ENCODE data around the gene AIMP1.

The AIMP1 gene

GRCh38 chr4:106373026-106373425 is 56.7 kb downstream of the AIMP1 start:
- Histone ChIP-seq H3K79me2 (ENCODE audit: insufficient read depth, low read length) (no peaks in the 10 kb centered on the region), H3K36me3 (ENCODE audit: insufficient read depth, low read length) (no peaks in the 10 kb centered on the region), H3K4me3 (ENCODE audit: low read depth in 1 of 2, low read length in 2 of 2) (no peak overlapping the region), H4K20me1 (ENCODE audit: insufficient read depth, low read length) (no peaks in the 10 kb centered on the region), H3K27me3 (ENCODE audit: insufficient read depth, low read length, poor library complexity) (peaks cover 6% of the 10 kb centered on the region), H3K9ac (ENCODE audit: low read depth, low read length) (no peak overlapping the region), H3K4me1 (ENCODE audit: insufficient read depth, low read length) (no peaks in the 10 kb centered on the region), H3K9me3 (ENCODE audit: insufficient read depth, low read length, severe bottlenecking) (no peaks in the 10 kb centered on the region), H3K27ac (ENCODE audit: low read length) (no peak overlapping the region), H3K4me2 (ENCODE audit: insufficient read depth, low read length) (no peak overlapping the region), H2AFZ (ENCODE audit: low read depth, low read length) (no peak overlapping the region)
- ATAC-seq (ENCODE audit: insufficient read depth, low read depth) (no peak), DNase-seq (no peak)
- TF ChIP-seq EZH2 (IDR thresholded peaks at IDR 0.05; ENCODE audit: borderline replicate concordance, low read depth, low read length, severe bottlenecking): no peak
- no peak for TF ChIP-seq CTCF (IDR thresholded peaks at IDR 0.05; ENCODE audit: borderline replicate concordance, extremely low read depth, low read length, poor library complexity, severe bottlenecking)

GRCh38 chr4:106380179-106380578 is 63.8 kb downstream of the AIMP1 start:
- Histone ChIP-seq H3K4me3 (ENCODE audit: low read depth in 1 of 2, low read length in 2 of 2) (no peak overlapping the region), H2AFZ (ENCODE audit: low read depth, low read length) (no peak overlapping the region), H4K20me1 (ENCODE audit: insufficient read depth, low read length) (no peaks in the 10 kb centered on the region), H3K27me3 (ENCODE audit: insufficient read depth, low read length, poor library complexity) (no peaks in the 10 kb centered on the region), H3K27ac (ENCODE audit: low read length) (no peak overlapping the region), H3K9ac (ENCODE audit: low read depth, low read length) (no peak overlapping the region), H3K4me2 (ENCODE audit: insufficient read depth, low read length) (no peak overlapping the region), H3K4me1 (ENCODE audit: insufficient read depth, low read length) (no peaks in the 10 kb centered on the region), H3K9me3 (ENCODE audit: insufficient read depth, low read length, severe bottlenecking) (peaks cover 5% of the 10 kb centered on the region), H3K79me2 (ENCODE audit: insufficient read depth, low read length) (no peaks in the 10 kb centered on the region), H3K36me3 (ENCODE audit: insufficient read depth, low read length) (no peaks in the 10 kb centered on the region)
- ATAC-seq (ENCODE audit: insufficient read depth, low read depth) (no peak), DNase-seq (no peak)
- TF ChIP-seq EZH2 (IDR thresholded peaks at IDR 0.05; ENCODE audit: borderline replicate concordance, low read depth, low read length, severe bottlenecking) (no peak), CTCF (IDR thresholded peaks at IDR 0.05; ENCODE audit: borderline replicate concordance, extremely low read depth, low read length, poor library complexity, severe bottlenecking) (no peak)

GRCh38 chr4:106384878-106385277 is 68.5 kb downstream of the AIMP1 start:
- ATAC-seq (ENCODE audit: insufficient read depth, low read depth): no peak

More at GRCh38 chr4:106384878-106385277, 68.5 kb downstream of the AIMP1 start:
- Histone ChIP-seq H4K20me1 (ENCODE audit: insufficient read depth, low read length) (no peaks in the 10 kb centered on the region), H3K4me1 (ENCODE audit: insufficient read depth, low read length) (no peaks in the 10 kb centered on the region), H3K4me2 (ENCODE audit: insufficient read depth, low read length) (no peak overlapping the region), H3K36me3 (ENCODE audit: insufficient read depth, low read length) (no peaks in the 10 kb centered on the region), H3K9ac (ENCODE audit: low read depth, low read length) (no peak overlapping the region), H3K27me3 (ENCODE audit: insufficient read depth, low read length, poor library complexity) (no peaks in the 10 kb centered on the region), H3K27ac (ENCODE audit: low read length) (no peak overlapping the region), H3K79me2 (ENCODE audit: insufficient read depth, low read length) (no peaks in the 10 kb centered on the region), H3K4me3 (ENCODE audit: low read depth in 1 of 2, low read length in 2 of 2) (no peak overlapping the region), H3K9me3 (ENCODE audit: insufficient read depth, low read length, severe bottlenecking) (peaks cover 13% of the 10 kb centered on the region), H2AFZ (ENCODE audit: low read depth, low read length) (no peak overlapping the region)
- DNase-seq: no peak
- TF ChIP-seq EZH2 (IDR thresholded peaks at IDR 0.05; ENCODE audit: borderline replicate concordance, low read depth, low read length, severe bottlenecking) (no peak), CTCF (IDR thresholded peaks at IDR 0.05; ENCODE audit: borderline replicate concordance, extremely low read depth, low read length, poor library complexity, severe bottlenecking) (no peak)
